ENCODE data around the gene SEC23IP.
"Not testable (repeated sequence)": the region's sequence is repeated elsewhere in the genome, so short reads cannot be mapped to it uniquely, and the experiment has no call there.

Gene SEC23IP

DNA sequence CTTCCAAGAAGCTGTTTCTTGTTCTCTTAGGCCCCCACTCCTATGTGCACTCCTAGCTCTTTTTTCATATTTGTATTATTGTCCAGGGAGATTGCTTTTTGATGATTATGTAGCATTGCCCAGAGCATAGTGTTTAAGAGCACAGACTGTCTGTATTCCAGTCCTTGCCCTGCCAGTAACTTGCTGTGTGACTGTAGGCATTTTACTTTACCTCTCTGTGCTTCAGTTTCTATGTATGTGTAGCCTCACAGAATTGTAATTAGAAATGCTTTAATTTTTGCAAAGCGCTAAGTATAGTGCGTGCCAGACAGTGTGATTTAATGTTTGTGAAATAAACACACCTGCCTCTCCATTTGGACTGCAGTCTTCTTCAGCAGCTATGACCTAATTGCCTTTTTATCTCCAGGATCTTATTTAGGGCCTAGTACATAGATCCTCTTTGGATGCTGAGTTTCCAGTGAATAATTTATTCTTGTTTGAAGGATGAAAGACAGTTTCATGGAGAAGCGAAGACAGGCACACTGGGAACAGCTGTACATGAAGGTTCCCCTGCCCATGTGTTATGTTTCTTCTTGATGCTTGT lies 1.4 kb downstream of the SEC23IP start:
- no peak for TF ChIP-seq POLR2A (IDR thresholded peaks at IDR 0.05; ENCODE audit: low read depth, low read length)
- DNase-seq (ENCODE audit: insufficient read length, low spot score) (no peak), FAIRE-seq (no peak)

DNA sequence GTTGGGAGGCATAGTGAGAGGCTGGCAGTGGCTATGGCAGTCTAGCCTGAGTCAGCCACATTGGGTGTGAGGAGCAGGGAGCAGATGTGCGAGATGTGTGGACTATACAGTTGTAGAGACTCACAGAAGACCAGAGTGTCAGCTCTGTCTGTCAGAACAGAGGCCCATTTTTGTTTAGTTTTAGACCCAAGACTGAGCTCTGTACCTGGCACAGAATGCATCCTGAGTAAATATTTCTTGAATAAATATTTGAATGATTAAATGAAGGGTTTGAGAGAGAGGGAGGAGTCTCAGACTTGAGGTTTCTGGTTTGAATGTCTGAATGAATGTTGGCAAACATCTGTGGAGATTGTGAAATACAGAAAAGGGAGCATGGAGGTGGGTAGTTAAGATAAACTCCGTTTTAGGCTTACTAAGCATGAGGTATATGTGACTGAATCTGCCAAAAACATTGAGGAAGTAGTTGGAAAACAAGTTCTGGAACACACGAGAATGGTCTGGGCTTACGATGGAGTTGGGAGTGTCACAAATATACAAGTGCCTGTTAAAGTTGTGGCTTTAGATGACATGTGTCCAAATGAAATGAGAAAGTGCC lies 3.6 kb downstream of the SEC23IP start:
- DNase-seq (ENCODE audit: insufficient read length, low spot score) (no peak), FAIRE-seq (no peak)

DNA sequence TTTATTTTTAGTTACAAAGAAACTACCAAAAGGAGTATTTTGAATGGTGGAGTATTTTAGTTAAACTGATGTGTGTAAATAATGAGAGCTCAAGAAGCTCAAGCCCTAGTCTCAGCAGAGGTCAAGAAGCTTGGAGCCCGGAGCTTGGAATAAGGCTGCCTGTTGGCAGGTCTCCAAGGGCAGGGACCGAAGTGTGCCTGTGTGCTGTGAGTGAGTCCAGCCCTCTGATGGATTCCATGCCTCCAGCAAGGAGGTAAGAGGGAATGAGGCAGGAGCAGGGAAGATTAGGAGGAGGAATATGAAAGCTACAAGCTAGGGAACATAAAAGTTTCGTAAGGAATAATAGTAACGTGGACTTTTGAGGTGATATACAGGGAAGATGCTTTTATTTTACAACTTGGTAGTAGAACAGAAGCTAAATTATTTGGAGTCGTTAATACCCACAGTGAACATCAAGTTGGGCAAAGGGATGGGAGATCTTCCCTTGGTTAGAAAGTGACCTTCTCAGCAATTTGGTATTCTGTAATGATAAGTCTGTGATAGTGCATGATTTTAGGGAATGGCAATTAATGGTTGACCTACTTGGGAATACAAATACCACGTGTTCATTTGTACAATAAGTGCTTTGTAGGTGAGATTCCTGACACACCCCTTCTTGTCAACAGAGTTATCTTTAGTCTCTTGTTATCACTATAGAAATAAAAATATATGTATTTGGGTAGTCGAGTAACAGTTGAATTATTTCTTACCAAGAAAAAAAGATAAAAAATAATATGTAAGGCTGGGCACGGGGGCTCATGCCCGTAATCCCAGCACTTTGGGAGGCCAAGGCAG lies 4.6 kb downstream of the SEC23IP start:
- FAIRE-seq, result no peak
- TF ChIP-seq POLR2A (IDR thresholded peaks at IDR 0.05; ENCODE audit: low read depth, low read length), result no peak
- no peak for DNase-seq (ENCODE audit: insufficient read length, low spot score)

More for the DNA sequence above, 3.6 kb downstream of the SEC23IP start:
- no peak for TF ChIP-seq POLR2A (IDR thresholded peaks at IDR 0.05; ENCODE audit: low read depth, low read length)

DNA sequence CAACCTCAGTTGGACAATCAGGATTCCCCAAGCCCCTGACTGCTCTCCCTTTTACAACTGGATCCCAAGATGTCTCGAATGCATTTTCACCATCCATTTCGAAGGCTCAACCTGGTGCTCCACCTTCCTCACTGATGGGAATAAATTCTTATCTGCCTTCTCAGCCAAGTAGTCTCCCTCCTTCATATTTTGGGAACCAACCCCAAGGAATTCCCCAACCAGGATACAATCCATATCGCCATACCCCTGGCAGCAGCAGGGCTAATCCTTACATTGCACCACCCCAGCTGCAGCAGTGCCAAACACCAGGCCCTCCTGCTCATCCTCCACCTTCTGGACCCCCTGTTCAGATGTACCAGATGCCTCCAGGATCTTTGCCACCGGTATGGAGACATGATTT lies 6.0 kb downstream of the SEC23IP start:
- FAIRE-seq (no peak), DNase-seq (ENCODE audit: insufficient read length, low spot score) (no peak)
- no peak for TF ChIP-seq POLR2A (IDR thresholded peaks at IDR 0.05; ENCODE audit: low read depth, low read length)

DNA sequence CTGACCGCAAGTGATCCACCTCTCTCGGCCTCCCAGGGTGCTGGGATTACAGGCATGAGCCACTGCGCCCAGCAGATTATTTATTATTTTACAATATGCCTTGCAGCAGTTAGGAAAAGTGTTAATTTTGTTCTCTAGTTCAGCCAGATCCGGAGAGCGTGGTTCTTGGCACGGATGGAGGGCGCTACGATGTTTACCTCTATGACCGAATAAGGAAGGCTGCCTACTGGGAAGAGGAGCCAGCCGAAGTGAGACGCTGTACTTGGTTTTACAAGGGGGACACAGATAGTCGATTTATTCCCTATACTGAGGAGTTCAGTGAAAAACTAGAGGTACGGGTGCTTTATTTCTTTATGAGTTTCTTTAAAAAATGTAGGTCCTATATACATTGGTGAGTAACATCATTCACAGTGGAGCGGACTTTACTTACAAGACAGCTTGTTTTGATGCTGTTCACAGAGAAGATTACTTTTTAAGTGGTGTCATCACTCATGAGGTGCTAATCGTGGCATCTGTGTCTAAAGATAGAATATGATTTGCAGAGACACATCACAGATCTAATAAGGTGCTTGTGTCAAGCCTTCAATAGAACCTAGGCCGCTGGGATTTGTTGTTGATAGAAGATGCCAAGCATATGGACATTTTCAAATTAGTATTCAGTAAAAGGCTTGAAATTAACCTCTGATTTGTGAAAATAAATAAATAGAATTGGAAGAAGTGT lies 11.6 kb downstream of the SEC23IP start:
- DNase-seq (ENCODE audit: insufficient read length, low spot score) (no peak), FAIRE-seq (no peak)
- TF ChIP-seq POLR2A (IDR thresholded peaks at IDR 0.05; ENCODE audit: low read depth, low read length), result no peak

DNA sequence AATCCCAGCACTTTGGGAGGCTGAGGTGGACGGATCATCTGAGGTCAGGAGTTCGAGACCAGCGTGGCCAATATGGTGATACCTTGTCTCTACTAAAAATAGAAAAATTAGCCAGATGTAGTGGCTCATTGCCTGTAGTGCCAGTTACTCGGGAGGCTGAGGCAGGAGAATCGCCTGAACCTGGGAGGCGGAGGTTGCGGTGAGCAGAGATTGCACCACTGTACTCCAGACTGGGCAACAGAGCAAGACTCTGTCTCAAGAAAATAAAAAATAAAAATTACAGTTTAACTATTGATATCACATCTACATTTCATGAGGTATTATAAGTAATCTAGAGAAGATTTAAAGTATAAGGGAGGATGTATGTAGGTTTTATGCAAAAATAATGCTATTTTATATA lies 15.2 kb downstream of the SEC23IP start:
- not testable (repeated sequence) for FAIRE-seq

DNA sequence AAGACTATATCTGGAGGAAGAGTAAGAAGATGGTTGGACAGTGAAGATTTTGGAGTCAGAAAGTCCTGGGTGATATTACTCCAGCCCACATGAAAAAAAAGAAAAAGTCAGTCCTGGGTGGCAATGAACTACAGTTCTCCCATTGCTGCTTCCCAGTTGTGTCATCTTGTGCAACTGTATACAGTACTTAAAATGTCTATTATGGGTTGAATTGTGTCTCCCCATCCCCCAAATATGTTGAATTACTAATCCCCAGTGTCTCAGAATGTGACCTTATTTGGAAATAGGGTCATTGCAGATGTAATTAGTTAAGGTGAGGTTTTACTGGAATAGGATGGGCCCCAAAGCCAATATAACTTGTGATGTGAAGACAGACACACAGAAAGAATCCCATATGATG lies 15.6 kb downstream of the SEC23IP start:
- DNase-seq (ENCODE audit: insufficient read length, low spot score) (no peak), FAIRE-seq (no peak)
- no peak for TF ChIP-seq POLR2A (IDR thresholded peaks at IDR 0.05; ENCODE audit: low read depth, low read length)

More for the DNA sequence above, 15.2 kb downstream of the SEC23IP start:
- DNase-seq (ENCODE audit: insufficient read length, low spot score), result not testable (repeated sequence)

DNA sequence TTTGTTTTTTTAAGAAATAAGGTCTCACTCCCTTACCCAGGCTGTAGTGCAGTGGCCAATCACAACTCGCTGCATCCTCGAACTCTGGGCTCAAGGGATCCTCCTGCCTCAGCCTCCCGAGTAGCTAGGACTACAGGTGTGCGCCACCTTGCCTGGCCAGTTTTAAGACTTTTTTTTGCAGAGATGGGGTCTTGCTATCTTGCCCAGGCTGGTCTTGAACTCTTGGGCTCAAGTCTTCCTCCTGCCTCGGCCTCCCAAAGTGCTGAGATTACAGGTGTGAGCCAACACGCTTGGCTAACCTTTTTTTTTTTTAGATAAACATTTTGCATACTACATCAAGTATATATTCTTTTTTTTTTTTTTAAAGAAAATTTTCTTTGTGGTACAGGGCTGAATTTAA lies 18.2 kb downstream of the SEC23IP start:
- TF ChIP-seq POLR2A (IDR thresholded peaks at IDR 0.05; ENCODE audit: low read depth, low read length), result no peak
- FAIRE-seq (no peak), DNase-seq (ENCODE audit: insufficient read length, low spot score) (no peak)

DNA sequence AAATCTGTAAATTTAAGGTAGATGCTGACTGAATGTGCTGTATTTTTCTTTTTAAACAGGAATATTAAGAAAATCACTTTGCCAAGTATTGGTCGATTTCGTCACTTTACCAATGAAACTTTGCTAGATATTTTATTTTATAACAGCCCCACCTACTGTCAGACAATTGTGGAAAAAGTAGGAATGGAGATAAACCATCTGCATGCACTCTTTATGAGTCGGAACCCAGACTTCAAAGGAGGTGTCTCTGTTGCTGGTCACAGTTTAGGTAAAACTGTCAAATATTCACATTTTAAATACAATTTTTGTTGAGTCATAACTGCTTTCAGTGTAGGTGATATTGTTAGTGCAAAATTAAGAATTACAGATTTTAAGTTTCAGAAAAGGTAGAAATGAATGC lies 25.2 kb downstream of the SEC23IP start:
- DNase-seq (ENCODE audit: insufficient read length, low spot score), result no peak
- no peak for TF ChIP-seq POLR2A (IDR thresholded peaks at IDR 0.05; ENCODE audit: low read depth, low read length)
- no peak for FAIRE-seq

DNA sequence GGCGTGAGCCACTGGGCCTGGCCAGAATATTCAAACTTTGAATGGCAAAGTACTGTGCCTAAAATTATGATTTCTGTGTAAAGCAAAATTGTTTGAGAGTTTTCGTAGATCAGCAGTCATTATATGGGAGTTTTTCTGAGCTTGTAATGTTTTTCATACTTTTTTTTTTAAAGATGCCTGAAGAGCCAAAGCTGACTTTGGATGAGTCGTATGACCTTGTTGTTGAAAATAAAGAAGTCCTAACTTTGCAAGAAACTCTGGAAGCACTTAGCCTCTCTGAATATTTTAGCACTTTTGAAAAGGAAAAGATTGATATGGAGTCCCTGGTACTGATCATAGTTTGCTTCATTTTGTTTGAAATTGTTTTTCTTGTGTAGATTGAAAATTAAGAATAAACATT lies 26.7 kb downstream of the SEC23IP start:
- TF ChIP-seq POLR2A (IDR thresholded peaks at IDR 0.05; ENCODE audit: low read depth, low read length), result no peak
- DNase-seq (ENCODE audit: insufficient read length, low spot score), result no peak
- no peak for FAIRE-seq

DNA sequence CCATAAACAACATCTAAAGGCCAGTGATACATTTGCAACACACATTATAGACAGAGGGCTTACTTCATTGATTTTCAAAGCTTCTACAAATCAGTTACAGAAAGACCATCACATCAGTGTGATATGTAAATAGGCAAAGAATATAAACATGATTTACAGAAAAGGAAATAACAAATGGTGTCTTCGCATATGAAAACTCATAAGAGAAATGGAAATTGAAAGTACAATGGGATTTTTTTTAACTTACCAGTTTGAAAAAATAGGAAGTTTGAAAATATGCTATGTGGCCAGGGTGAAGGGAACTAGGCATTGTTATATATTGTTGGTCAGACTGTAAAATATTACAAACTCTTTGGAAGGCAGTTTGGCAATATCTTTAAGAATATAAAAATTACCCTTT lies 27.3 kb downstream of the SEC23IP start:
- FAIRE-seq (no peak), DNase-seq (ENCODE audit: insufficient read length, low spot score) (no peak)
- no peak for TF ChIP-seq POLR2A (IDR thresholded peaks at IDR 0.05; ENCODE audit: low read depth, low read length)

DNA sequence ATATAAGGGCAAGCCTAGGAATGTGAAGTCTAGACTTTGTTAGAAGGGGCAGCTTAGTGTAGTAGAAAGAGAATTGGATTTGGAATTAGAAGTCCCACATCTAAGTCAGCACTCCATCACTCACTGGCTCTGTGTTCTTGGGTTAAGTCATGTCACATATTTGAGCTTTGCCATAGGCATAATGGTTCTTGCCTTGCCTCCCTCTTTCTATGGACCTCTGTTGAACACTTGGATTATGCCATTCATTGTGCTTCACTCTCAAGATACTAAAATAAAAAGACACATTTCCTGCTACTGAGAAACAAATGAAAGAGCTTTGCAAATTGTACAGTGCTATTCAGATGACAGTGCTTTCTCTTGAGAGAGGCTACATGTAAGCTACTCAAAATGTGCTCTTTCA lies 35.9 kb downstream of the SEC23IP start:
- TF ChIP-seq POLR2A (IDR thresholded peaks at IDR 0.05; ENCODE audit: low read depth, low read length), result no peak
- no peak for DNase-seq (ENCODE audit: insufficient read length, low spot score)
- FAIRE-seq, result no peak

DNA sequence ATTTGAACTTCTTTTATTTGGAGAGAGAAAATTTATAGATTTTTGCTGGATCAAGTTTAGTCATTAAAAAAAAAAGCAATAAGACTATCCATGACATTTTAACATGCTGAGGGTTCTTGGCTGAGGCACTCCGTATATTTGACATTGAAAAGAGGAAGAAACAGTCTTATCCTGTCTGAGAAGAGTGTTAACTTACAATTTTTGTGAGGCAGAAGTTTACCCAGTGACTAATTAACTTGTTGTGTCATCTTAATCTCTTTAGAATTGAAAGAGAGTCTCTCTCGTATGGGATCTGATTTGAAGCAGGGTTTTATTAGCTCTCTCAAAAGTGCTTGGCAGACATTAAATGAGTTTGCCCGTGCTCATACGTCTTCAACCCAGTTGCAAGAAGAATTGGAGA lies 39.3 kb downstream of the SEC23IP start:
- TF ChIP-seq POLR2A (IDR thresholded peaks at IDR 0.05; ENCODE audit: low read depth, low read length), result no peak
- FAIRE-seq (no peak), DNase-seq (ENCODE audit: insufficient read length, low spot score) (no peak)

DNA sequence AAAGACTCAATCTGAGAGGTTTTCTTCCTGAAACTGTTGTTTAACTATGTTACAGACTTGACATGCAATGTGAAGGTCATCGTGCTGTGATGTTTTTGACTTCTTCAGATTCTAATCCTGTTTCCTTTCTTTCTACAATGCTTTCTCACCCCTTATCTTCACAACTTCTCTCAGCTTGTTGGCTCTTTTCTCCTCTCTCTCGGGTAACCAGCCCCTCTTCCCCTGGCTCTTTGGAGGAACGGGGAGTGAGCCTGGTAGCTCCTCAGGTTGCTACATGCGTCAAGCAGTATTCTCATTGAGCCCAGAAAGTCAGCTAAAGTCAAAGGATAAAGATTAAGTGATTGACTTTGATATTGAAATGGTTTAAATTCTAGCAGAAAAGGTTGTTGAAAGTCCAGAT lies 40.1 kb downstream of the SEC23IP start:
- TF ChIP-seq POLR2A (IDR thresholded peaks at IDR 0.05; ENCODE audit: low read depth, low read length), result no peak
- DNase-seq (ENCODE audit: insufficient read length, low spot score) (no peak), FAIRE-seq (no peak)

Data from H54 (cell line).